ENCODE results near the gene KIF5C. TPM values are rescaled to one million over a fixed set of nuclear protein-coding genes. Genes with fewer than 3 reads are reported as not detected.
"Not testable (repeated sequence)": the region's sequence is repeated elsewhere in the genome, so short reads cannot be mapped to it uniquely, and the experiment has no call there.

The KIF5C gene
- 0.13 and 0.96 TPM in 2 replicates for total RNA-seq (2014; rRNA removed; shearing (Covaris generic); ENCODE audit: low replicate concordance)

GRCh38 chr2:148874868-148875341, at the start of gene KIF5C:
Gene KIF5C (plus strand): TSS chr2:148875227. CDS start chr2:148875618, 391 bp downstream.
- DNase-seq: peak; percentile 80
- H3K36me3 ChIP-seq: no peaks in the 10 kb centered on the region
- H3K4me3 ChIP-seq: peak within 1 kb of the TSS; percentile 26
- peaks cover 21% of the 10 kb centered on the region for H3K27me3 ChIP-seq
- H3K9me3 ChIP-seq: no peaks in the 10 kb centered on the region

- Histone ChIP-seq H3K4me3 (no peak overlapping the region), H3K9me3 (no peaks in the 10 kb centered on the region), H3K36me3 (no peaks in the 10 kb centered on the region), H3K27me3 (no peaks in the 10 kb centered on the region)
- DNase-seq: no peak
Measured at GRCh38 chr2:148826791-148827190, 48.2 kb upstream of the KIF5C start.

GRCh38 chr2:148828941-148829340, 46.1 kb upstream of the KIF5C start:
- Histone ChIP-seq H3K9me3 (no peaks in the 10 kb centered on the region), H3K4me3 (no peak overlapping the region), H3K36me3 (no peaks in the 10 kb centered on the region), H3K27me3 (no peaks in the 10 kb centered on the region; the same call in 1 of the 2 replicates)
- no peak for DNase-seq

- no peak for DNase-seq
- H3K4me3 ChIP-seq: no peak overlapping the region
- no peaks in the 10 kb centered on the region for H3K9me3 ChIP-seq
- no peaks in the 10 kb centered on the region for H3K36me3 ChIP-seq
- no peaks in the 10 kb centered on the region; the same call in 1 of the 2 replicates for H3K27me3 ChIP-seq
Measured at GRCh38 chr2:148829618-148830017, 45.4 kb upstream of the KIF5C start.

GRCh38 chr2:148832637-148833036, 42.4 kb upstream of the KIF5C start:
- H3K9me3 ChIP-seq: no peaks in the 10 kb centered on the region
- no peaks in the 10 kb centered on the region for H3K36me3 ChIP-seq
- no peaks in the 10 kb centered on the region; the same call in none of the 2 replicates for H3K27me3 ChIP-seq
- DNase-seq: no peak
- H3K4me3 ChIP-seq: no peak overlapping the region

- no peak for DNase-seq
- Histone ChIP-seq H3K9me3 (no peaks in the 10 kb centered on the region), H3K4me3 (no peak overlapping the region), H3K36me3 (no peaks in the 10 kb centered on the region), H3K27me3 (no peaks in the 10 kb centered on the region)
Measured at GRCh38 chr2:148842050-148842449, 33.0 kb upstream of the KIF5C start.

- no peaks in the 10 kb centered on the region for H3K9me3 ChIP-seq
- no peak overlapping the region for H3K4me3 ChIP-seq
- no peaks in the 10 kb centered on the region for H3K36me3 ChIP-seq
- DNase-seq: no peak
- peaks cover 7% of the 10 kb centered on the region for H3K27me3 ChIP-seq
Measured at GRCh38 chr2:148848146-148848545, 26.9 kb upstream of the KIF5C start.

- no peak for DNase-seq
- Histone ChIP-seq H3K36me3 (no peaks in the 10 kb centered on the region), H3K27me3 (peaks cover 10% of the 10 kb centered on the region), H3K9me3 (no peaks in the 10 kb centered on the region), H3K4me3 (no peak overlapping the region)
Measured at GRCh38 chr2:148853458-148853857, 21.6 kb upstream of the KIF5C start.

- Histone ChIP-seq H3K4me3 (no peak overlapping the region), H3K27me3 (peaks cover 6% of the 10 kb centered on the region; the same call in 1 of the 2 replicates), H3K9me3 (no peaks in the 10 kb centered on the region), H3K36me3 (no peaks in the 10 kb centered on the region)
- no peak for DNase-seq
Measured at GRCh38 chr2:148860037-148860436, 15.0 kb upstream of the KIF5C start.

GRCh38 chr2:148861367-148861766, 13.7 kb upstream of the KIF5C start:
- H3K36me3 ChIP-seq: no peaks in the 10 kb centered on the region
- peaks cover 6% of the 10 kb centered on the region; the same call in 1 of the 2 replicates for H3K27me3 ChIP-seq
- no peaks in the 10 kb centered on the region for H3K9me3 ChIP-seq
- no peak for DNase-seq
- no peak overlapping the region for H3K4me3 ChIP-seq

GRCh38 chr2:148862478-148862877, 12.5 kb upstream of the KIF5C start:
- H3K9me3 ChIP-seq, H3K4me3 ChIP-seq, H3K27me3 ChIP-seq, DNase-seq, H3K36me3 ChIP-seq: not testable (repeated sequence)

- no peak overlapping the region for H3K4me3 ChIP-seq
- no peaks in the 10 kb centered on the region for H3K9me3 ChIP-seq
- DNase-seq: no peak
- H3K27me3 ChIP-seq: peaks cover 7% of the 10 kb centered on the region; the same call in 1 of the 2 replicates
- no peaks in the 10 kb centered on the region for H3K36me3 ChIP-seq
Measured at GRCh38 chr2:148865512-148865911, 9.5 kb upstream of the KIF5C start.

- H3K27me3 ChIP-seq: peaks cover 7% of the 10 kb centered on the region; the same call in 1 of the 2 replicates
Measured at GRCh38 chr2:148866091-148866490, 8.9 kb upstream of the KIF5C start.

GRCh38 chr2:148867079-148867769, 7.8 kb upstream of the KIF5C start:
- DNase-seq: no peak
- Histone ChIP-seq H3K27me3 (peaks cover 7% of the 10 kb centered on the region; the same call in 1 of the 2 replicates), H3K36me3 (no peaks in the 10 kb centered on the region), H3K4me3 (no peak overlapping the region), H3K9me3 (no peaks in the 10 kb centered on the region)

More at GRCh38 chr2:148866091-148866490, 8.9 kb upstream of the KIF5C start:
- no peak for DNase-seq
- Histone ChIP-seq H3K36me3 (no peaks in the 10 kb centered on the region), H3K4me3 (no peak overlapping the region), H3K9me3 (no peaks in the 10 kb centered on the region)

GRCh38 chr2:148875387-148876051, 492 bp downstream of the KIF5C start:
- no peaks in the 10 kb centered on the region for H3K9me3 ChIP-seq
- peaks cover 21% of the 10 kb centered on the region for H3K27me3 ChIP-seq
- peak; percentile 5 for DNase-seq
- H3K4me3 ChIP-seq: no peak overlapping the region
- H3K36me3 ChIP-seq: no peaks in the 10 kb centered on the region

- peaks cover 21% of the 10 kb centered on the region for H3K27me3 ChIP-seq
Measured at GRCh38 chr2:148876202-148876594, 1.2 kb downstream of the KIF5C start.

GRCh38 chr2:148876595-148877402, 1.8 kb downstream of the KIF5C start:
- H3K36me3 ChIP-seq: no peaks in the 10 kb centered on the region
- H3K27me3 ChIP-seq: peaks cover 21% of the 10 kb centered on the region
- no peak overlapping the region for H3K4me3 ChIP-seq
- H3K9me3 ChIP-seq: no peaks in the 10 kb centered on the region
- DNase-seq: no peak

More at GRCh38 chr2:148876202-148876594, 1.2 kb downstream of the KIF5C start:
- DNase-seq: no peak
- no peak overlapping the region for H3K4me3 ChIP-seq
- no peaks in the 10 kb centered on the region for H3K36me3 ChIP-seq
- no peaks in the 10 kb centered on the region for H3K9me3 ChIP-seq

Measured in MG63 (cell line).